ENCODE results near the gene DYNC1LI2. TPM values are rescaled to one million over a fixed set of nuclear protein-coding genes. Genes with fewer than 3 reads are reported as not detected.

Gene DYNC1LI2
- total and polyA plus RNA-seq, 9 of the 15 experiments (the other 6 are each of a cell fraction or from before 2014, with no cell fraction given), result 5.1 to 48.9 (median 38.2) TPM

DNA sequence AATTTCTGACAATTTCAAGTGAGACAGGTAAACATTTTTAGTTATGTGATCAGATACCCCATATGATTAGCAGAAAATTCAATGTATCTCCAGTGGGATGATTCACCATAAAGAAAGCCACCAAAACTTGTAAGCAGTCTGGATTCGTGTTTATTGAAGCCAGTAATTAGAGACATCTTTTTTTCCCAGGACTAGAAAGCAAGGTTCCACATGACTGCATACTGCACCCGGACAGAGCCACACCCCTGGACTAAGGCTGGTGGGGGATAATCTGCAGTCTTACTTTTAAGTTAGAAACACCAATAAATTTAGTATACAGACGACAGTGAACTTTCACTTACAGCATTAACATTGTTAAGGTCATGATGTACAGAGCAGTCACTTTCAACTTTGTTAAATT is 30.6 kb downstream of the DYNC1LI2 start:
- intact Hi-C loops (cut with micrococcal nuclease), result loop anchor here (10.0 kb wide), 1 partner anchor 316 kb away; no protein-coding TSS in a partner anchor

DNA sequence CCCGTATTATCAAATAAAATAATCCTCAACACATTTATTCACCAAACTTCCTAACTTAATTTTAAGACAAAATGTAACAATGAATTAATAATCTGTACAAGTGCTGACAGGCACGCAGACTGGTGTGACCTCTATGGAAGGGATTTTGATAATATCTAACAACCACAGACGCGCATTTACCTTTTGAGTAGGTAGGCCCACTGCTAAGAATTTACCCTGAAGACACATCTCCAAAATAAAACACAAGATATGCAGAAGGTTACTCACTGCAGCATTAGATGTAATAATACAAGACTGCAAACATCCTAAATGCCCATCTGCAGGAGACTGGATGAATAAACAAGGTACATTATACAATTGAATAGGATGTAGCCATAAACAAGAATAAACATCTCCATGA is 32.2 kb downstream of the DYNC1LI2 start:
- ChIA-PET POLR2A (no interaction called here), CTCF (ENCODE audit: low intra/inter-chr PET ratio) (no interaction called here)
- no peaks in the 10 kb centered on the region for H3K4me1 ChIP-seq (replicated peaks in 1 of 2; ENCODE audit: control insufficient read depth in 2 of 2, insufficient read depth in 2 of 2, low read length in 2 of 2)
- intact Hi-C loops (cut with micrococcal nuclease), result no loop called here
- no peaks in the 10 kb centered on the region for H3K9me1 ChIP-seq (ENCODE audit: control insufficient read depth, insufficient read depth, low read length)
- H3K36me3 ChIP-seq (ENCODE audit: control insufficient read depth, insufficient read depth, low read length), result peaks cover 38% of the 10 kb centered on the region
- no peak overlapping the region for H2AFZ ChIP-seq (ENCODE audit: low read depth, low read length)
- no peaks in the 10 kb centered on the region for H3K27me3 ChIP-seq (ENCODE audit: control insufficient read depth in 2 of 2, insufficient read depth in 2 of 2, low read length in 2 of 2)
- no peak for FAIRE-seq
- no peak overlapping the region for H3K4me2 ChIP-seq (ENCODE audit: insufficient read depth, low read length)
- H3K4me3 ChIP-seq, result no peak overlapping the region
- ATAC-seq, result no peak
- BruUV-seq (replicated peaks), result no TSS peak
- H3K9ac ChIP-seq (ENCODE audit: insufficient read depth in 1 of 2, low read depth in 2 of 2, low read length in 2 of 2), result no peak overlapping the region
- no peaks in the 10 kb centered on the region for H3K79me2 ChIP-seq (ENCODE audit: control insufficient read depth, insufficient read depth, low read length)
- 87% methylated on average over 4 of the region's 4 CpGs for WGBS (ENCODE audit: insufficient coverage, low coverage, missing lambda C conversion rate)
- H4K20me1 ChIP-seq (replicated peaks; ENCODE audit: control insufficient read depth, insufficient read depth, low read length), result no peaks in the 10 kb centered on the region
- H3K9me3 ChIP-seq (replicated peaks; ENCODE audit: control insufficient read depth, insufficient read depth, low read depth, low read length), result no peaks in the 10 kb centered on the region
- DNase-seq (ENCODE audit: extremely low read depth in 1 of 4, low spot score in 3 of 4), result no peak
- in situ Hi-C loops (cut with MboI), result no loop called here
- no peak overlapping the region for H3K27ac ChIP-seq (ENCODE audit: extremely low read depth, low read depth, low read length)
- TF ChIP-seq, protein P1, sequence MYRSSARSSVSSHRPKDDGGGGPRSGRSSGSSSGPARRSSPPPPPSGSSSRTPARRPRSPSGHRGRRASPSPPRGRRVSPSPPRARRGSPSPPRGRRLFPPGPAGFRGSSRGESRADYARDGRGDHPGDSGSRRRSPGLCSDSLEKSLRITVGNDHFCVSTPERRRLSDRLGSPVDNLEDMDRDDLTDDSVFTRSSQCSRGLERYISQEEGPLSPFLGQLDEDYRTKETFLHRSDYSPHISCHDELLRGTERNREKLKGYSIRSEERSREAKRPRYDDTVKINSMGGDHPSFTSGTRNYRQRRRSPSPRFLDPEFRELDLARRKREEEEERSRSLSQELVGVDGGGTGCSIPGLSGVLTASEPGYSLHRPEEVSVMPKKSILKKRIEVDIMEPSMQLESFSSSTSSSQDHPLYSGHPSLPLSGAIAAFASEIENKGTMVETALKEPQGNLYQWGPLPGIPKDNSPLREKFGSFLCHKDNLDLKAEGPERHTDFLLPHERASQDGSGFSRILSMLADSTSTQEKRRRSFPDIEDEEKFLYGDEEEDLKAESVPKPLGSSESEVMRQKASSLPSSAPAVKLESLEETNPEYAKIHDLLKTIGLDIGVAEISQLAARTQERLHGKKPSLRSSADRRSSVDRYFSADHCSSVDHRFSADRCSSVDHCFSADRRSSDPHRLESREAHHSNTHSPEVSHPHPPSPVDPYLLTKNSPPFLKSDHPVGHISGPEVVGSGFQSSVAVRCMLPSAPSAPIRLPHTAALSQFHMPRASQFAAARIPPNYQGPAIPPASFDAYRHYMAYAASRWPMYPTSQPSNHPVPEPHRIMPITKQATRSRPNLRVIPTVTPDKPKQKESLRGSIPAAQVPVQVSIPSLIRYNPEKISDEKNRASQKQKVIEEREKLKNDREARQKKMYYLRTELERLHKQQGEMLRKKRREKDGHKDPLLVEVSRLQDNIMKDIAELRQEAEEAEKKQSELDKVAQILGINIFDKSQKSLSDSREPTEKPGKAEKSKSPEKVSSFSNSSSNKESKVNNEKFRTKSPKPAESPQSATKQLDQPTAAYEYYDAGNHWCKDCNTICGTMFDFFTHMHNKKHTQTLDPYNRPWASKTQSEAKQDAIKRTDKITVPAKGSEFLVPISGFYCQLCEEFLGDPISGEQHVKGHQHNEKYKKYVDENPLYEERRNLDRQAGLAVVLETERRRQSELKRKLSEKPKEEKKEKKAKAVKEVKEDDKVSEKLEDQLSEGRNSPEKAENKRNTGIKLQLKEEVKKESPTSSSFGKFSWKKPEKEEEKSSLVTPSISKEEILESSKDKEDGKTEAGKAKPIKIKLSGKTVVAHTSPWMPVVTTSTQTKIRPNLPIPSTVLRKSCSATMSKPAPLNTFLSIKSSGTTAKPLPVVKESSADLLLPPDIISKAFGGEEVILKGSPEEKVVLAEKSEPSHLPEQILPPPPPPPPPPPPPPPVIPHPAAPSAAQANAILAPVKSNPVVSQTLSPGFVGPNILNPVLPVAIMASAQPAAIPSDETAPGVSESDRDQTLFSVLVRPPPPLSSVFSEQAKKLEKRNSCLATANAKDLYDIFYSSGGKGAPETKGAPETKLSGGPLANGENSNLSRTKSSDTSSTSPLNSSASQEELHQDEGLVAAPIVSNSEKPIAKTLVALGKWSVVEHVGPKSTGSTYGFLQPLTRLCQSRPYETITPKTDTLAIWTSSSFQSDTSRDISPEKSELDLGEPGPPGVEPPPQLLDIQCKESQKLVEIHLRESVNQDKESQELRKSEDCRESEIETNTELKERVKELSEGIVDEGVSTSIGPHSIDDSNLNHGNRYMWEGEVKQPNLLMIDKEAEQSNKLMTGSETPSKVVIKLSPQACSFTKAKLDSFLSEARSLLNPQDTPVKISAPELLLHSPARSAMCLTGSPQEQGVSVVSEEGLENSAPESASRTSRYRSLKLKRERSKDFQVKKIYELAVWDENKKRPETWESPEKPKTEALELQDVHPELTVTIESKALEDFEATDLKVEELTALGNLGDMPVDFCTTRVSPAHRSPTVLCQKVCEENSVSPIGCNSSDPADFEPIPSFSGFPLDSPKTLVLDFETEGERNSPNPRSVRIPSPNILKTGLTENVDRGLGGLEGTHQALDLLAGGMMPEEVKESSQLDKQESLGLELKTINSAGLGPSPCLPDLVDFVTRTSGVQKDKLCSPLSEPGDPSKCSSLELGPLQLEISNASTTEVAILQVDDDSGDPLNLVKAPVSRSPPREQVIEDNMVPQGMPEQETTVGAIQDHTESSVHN (IDR thresholded peaks at IDR 0.05; ENCODE audit: borderline replicate concordance in 1 of 2, low read depth in 1 of 2), result no peak
- TF ChIP-seq ZNF253 (CRISPR knock-in tag; conservative IDR thresholded peaks at IDR 0.05), result no peak

More for the DNA sequence above, 30.6 kb downstream of the DYNC1LI2 start:
- no peak overlapping the region for H2AFZ ChIP-seq (ENCODE audit: low read depth, low read length)
- no TSS peak for BruUV-seq (replicated peaks)
- H3K79me2 ChIP-seq (ENCODE audit: control insufficient read depth, insufficient read depth, low read length), result no peaks in the 10 kb centered on the region
- no peak overlapping the region for H3K4me2 ChIP-seq (ENCODE audit: insufficient read depth, low read length)
- WGBS (ENCODE audit: insufficient coverage, low coverage, missing lambda C conversion rate), result 57% methylated on average over 3 of the region's 3 CpGs
- H3K9me3 ChIP-seq (replicated peaks; ENCODE audit: control insufficient read depth, insufficient read depth, low read depth, low read length), result no peaks in the 10 kb centered on the region
- no peak overlapping the region for H3K4me3 ChIP-seq
- no peak for TF ChIP-seq FOXK1 (CRISPR knock-in tag; IDR thresholded peaks at IDR 0.05; ENCODE audit: borderline replicate concordance)
- TF ChIP-seq, protein P2, sequence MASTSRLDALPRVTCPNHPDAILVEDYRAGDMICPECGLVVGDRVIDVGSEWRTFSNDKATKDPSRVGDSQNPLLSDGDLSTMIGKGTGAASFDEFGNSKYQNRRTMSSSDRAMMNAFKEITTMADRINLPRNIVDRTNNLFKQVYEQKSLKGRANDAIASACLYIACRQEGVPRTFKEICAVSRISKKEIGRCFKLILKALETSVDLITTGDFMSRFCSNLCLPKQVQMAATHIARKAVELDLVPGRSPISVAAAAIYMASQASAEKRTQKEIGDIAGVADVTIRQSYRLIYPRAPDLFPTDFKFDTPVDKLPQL (IDR thresholded peaks at IDR 0.05; ENCODE audit: extremely low read depth, insufficient read length), result no peak
- TF ChIP-seq, protein P3, sequence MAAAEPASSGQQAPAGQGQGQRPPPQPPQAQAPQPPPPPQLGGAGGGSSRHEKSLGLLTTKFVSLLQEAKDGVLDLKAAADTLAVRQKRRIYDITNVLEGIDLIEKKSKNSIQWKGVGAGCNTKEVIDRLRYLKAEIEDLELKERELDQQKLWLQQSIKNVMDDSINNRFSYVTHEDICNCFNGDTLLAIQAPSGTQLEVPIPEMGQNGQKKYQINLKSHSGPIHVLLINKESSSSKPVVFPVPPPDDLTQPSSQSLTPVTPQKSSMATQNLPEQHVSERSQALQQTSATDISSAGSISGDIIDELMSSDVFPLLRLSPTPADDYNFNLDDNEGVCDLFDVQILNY (CRISPR knock-in tag; IDR thresholded peaks at IDR 0.05), result no peak
- TF ChIP-seq ETV5 (CRISPR knock-in tag; IDR thresholded peaks at IDR 0.05; ENCODE audit: low read depth), result no peak
- no peaks in the 10 kb centered on the region for H3K27me3 ChIP-seq (ENCODE audit: control insufficient read depth in 2 of 2, insufficient read depth in 2 of 2, low read length in 2 of 2)
- ATAC-seq (no peak), DNase-seq (ENCODE audit: extremely low read depth in 1 of 4, low spot score in 3 of 4) (no peak), FAIRE-seq (no peak)
- POLR2A ChIA-PET, result interaction anchor here (1.3 kb wide), 1 partner anchor 23 kb away, joined by 4 read pairs; no protein-coding TSS in a partner anchor
- no peaks in the 10 kb centered on the region for H4K20me1 ChIP-seq (replicated peaks; ENCODE audit: control insufficient read depth, insufficient read depth, low read length)
- in situ Hi-C loops (cut with MboI), result no loop called here
- peaks cover 51% of the 10 kb centered on the region for H3K36me3 ChIP-seq (ENCODE audit: control insufficient read depth, insufficient read depth, low read length)
- H3K27ac ChIP-seq (ENCODE audit: extremely low read depth, low read depth, low read length), result no peak overlapping the region
- no peaks in the 10 kb centered on the region for H3K9me1 ChIP-seq (ENCODE audit: control insufficient read depth, insufficient read depth, low read length)
- H3K4me1 ChIP-seq (replicated peaks in 1 of 2; ENCODE audit: control insufficient read depth in 2 of 2, insufficient read depth in 2 of 2, low read length in 2 of 2), result no peaks in the 10 kb centered on the region
- CTCF ChIA-PET (ENCODE audit: low intra/inter-chr PET ratio), result no interaction called here
- H3K9ac ChIP-seq (ENCODE audit: insufficient read depth in 1 of 2, low read depth in 2 of 2, low read length in 2 of 2), result no peak overlapping the region

All from K562 (cell line).